B cell (primary cell): ENCODE data around the gene HHIPL1. TPM values are rescaled to one million over a fixed set of nuclear protein-coding genes. Genes with fewer than 3 reads are reported as not detected.
"Not testable (repeated sequence)": the region's sequence is repeated elsewhere in the genome, so short reads cannot be mapped to it uniquely, and the experiment has no call there.

Experiments used
- ATAC-seq: fragments of 200-7000 bp; cut with Tn5 transposase; one replicate; pipeline ENCODE4 v1.10.0; 2021; ENCODE audit warnings: low read depth, mild to moderate bottlenecking, moderate number of reproducible peaks, moderate library complexity
- CTCF ChIA-PET: fragments of 350-600 bp; sonication (Branson Sonifier 250); formaldehyde crosslinking; loops from one replicate; lab custom pipeline; 2021; ENCODE audit warnings: antibody characterized with exemption, inconsistent platforms; lab: Charles Lee
- POLR2A ChIA-PET: fragments of 350-600 bp; sonication (Branson Sonifier 250); formaldehyde crosslinking; loops from one replicate; lab custom pipeline; 2021; ENCODE audit warnings: antibody characterized with exemption; lab: Charles Lee
- DNase-seq: peaks from one replicate; pipeline ENCODE4 v3.0.0; 2013
- H2AFZ ChIP-seq: 2 replicates; pipeline ENCODE4 v1.6.1; 2012; ENCODE audit warnings: mild to moderate bottlenecking, low read depth, low read length; ENCODE audit not compliant: insufficient read depth, poor library complexity, severe bottlenecking
- H3K27ac ChIP-seq, 2 donors: 1 replicate in 1 of 2; 2 replicates in 1 of 2; pipeline ENCODE4 v1.5.1; 2012 to 2013; ENCODE audit warnings: low read length in 2 of 2, mild to moderate bottlenecking in 2 of 2, moderate library complexity in 1 of 2
- H3K27me3 ChIP-seq, 4 experiments: fragments of 200-600 bp in 1 of 4; sonication (generic) in 1 of 4; replicated peaks in 1 of 4; 1 replicate in 2 of 4; 2 replicates in 2 of 4; pipeline versions ENCODE4 v1.6.1 to v1.7.0; 2013 to 2016; ENCODE audit warnings: low read length in 3 of 4, mild to moderate bottlenecking in 2 of 4, mixed read lengths in 1 of 4, moderate library complexity in 1 of 4; ENCODE audit not compliant: insufficient read depth in 4 of 4, control insufficient read depth in 3 of 4; ENCODE audit errors: control extremely low read depth in 1 of 4
- H3K36me3 ChIP-seq, 2 experiments: replicated peaks in 1 of 2; 1 replicate in 1 of 2; 2 replicates in 1 of 2; pipeline versions ENCODE4 v1.6.1 to v1.7.1; 2013; ENCODE audit warnings: low read length in 1 of 2; ENCODE audit not compliant: insufficient read depth in 2 of 2, control insufficient read depth in 1 of 2; ENCODE audit errors: control extremely low read depth in 1 of 2, extremely low read depth in 1 of 2
- H3K4me1 ChIP-seq, 2 donors: fragments of 200-600 bp in 1 of 2; sonication (generic) in 1 of 2; 1 replicate in 1 of 2; 2 replicates in 1 of 2; pipeline versions ENCODE4 v1.5.1 to v1.6.1; 2013 to 2017; ENCODE audit warnings: low read length in 2 of 2; ENCODE audit not compliant: control insufficient read depth in 2 of 2, insufficient read depth in 2 of 2
- H3K4me2 ChIP-seq: replicated peaks from 2 replicates; pipeline ENCODE3; 2012; ENCODE audit warnings: mild to moderate bottlenecking, low read depth, low read length; ENCODE audit not compliant: poor library complexity, severe bottlenecking
- H3K4me3 ChIP-seq, 5 experiments: fragments of 200-600 bp in 1 of 5; sonication (generic) in 1 of 5; 1 replicate in 3 of 5; 2 replicates in 2 of 5; pipeline versions ENCODE4 v1.5.1 to v1.7.0; 2011 to 2016; ENCODE audit warnings: low read length in 4 of 5, mild to moderate bottlenecking in 4 of 5, low read depth in 2 of 5, control low read depth in 1 of 5, moderate library complexity in 1 of 5; ENCODE audit not compliant: insufficient read depth in 1 of 5; ENCODE audit errors: control extremely low read depth in 1 of 5, extremely low read depth in 1 of 5
- H3K79me2 ChIP-seq: fragments of 200-600 bp; sonication (generic); one replicate; pipeline ENCODE4 v1.6.0; 2016; ENCODE audit warnings: low read length; ENCODE audit not compliant: control insufficient read depth, insufficient read depth
- H3K9ac ChIP-seq: fragments of 200-600 bp; sonication (generic); 2 replicates; pipeline ENCODE4 v1.6.1; 2017; ENCODE audit warnings: mild to moderate bottlenecking, low read length, moderate library complexity
- H3K9me3 ChIP-seq, 3 donors: one replicate each; pipeline versions ENCODE4 v1.6.1 to v1.7.1; 2013; ENCODE audit warnings: low read length in 2 of 3; ENCODE audit not compliant: control insufficient read depth in 2 of 3, insufficient read depth in 1 of 3; ENCODE audit errors: control extremely low read depth in 1 of 3
- H4K20me1 ChIP-seq: 2 replicates; pipeline ENCODE4 v1.6.0; 2012; ENCODE audit warnings: mild to moderate bottlenecking, low read length; ENCODE audit not compliant: insufficient read depth, control insufficient read depth, poor library complexity, severe bottlenecking
- H3K27ac Mint-ChIP-seq: one replicate; pipeline ENCODE4 v1.8.0; 2021; ENCODE audit warnings: mixed read lengths
- H3K27me3 Mint-ChIP-seq: one replicate; pipeline ENCODE4 v1.8.0; 2021; ENCODE audit warnings: mixed read lengths
- H3K4me1 Mint-ChIP-seq: one replicate; pipeline ENCODE4 v1.8.0; 2021; ENCODE audit warnings: mixed read lengths
- H3K4me3 Mint-ChIP-seq: one replicate; pipeline ENCODE4 v1.8.0; 2021; ENCODE audit warnings: mixed read lengths
- H3K9me3 Mint-ChIP-seq: one replicate; pipeline ENCODE4 v1.8.0; 2022; ENCODE audit warnings: mixed read lengths; ENCODE audit not compliant: insufficient read depth
- EZH2 ChIP-seq: IDR thresholded peaks from 2 replicates; pipeline ENCODE4 v1.6.1; 2012; ENCODE audit warnings: borderline replicate concordance, low read depth, mild to moderate bottlenecking, moderate library complexity, low read length; ENCODE audit not compliant: insufficient read depth, poor library complexity, severe bottlenecking
- WGBS: methylation state at CpG from one replicate; pipeline ENCODE4 v1.1.5; 2013; ENCODE audit warnings: missing lambda C conversion rate; ENCODE audit not compliant: insufficient coverage; 5-methylcytosine and 5-hydroxymethylcytosine counted together
- intact Hi-C: fragments of 100-400 bp; cut with micrococcal nuclease; formaldehyde crosslinking; loops from one replicate; pipeline ENCODE4 v1.10.0; 2022
- polyA plus RNA-seq: library from polyadenylated mRNA; depleted of rRNA; stranded (reverse); fragments of >200 nt; gene quantifications from 2 replicates; pipeline ENCODE4 v1.2.3, GENCODE V29; 2012
- total RNA-seq, 2 donors: library from RNA; stranded (reverse); fragments of 120-200 nt in 1 of 2; gene quantifications; 1 replicate in 1 of 2; 2 replicates in 1 of 2; pipeline versions ENCODE4 v1.2.3 to v1.2.4, GENCODE V29; 2013 to 2022
- TF ChIP-seq, protein P1 (sequence below): fragments of 200-600 bp; IDR thresholded peaks from one replicate; pipeline ENCODE4 v1.8.0; 2022; ENCODE audit warnings: antibody characterized with exemption, mild to moderate bottlenecking

The HHIPL1 gene
- total and polyA plus RNA-seq, 2 donors (not counting 1 experiment from before 2014, with no cell fraction given): not detected

DNA sequence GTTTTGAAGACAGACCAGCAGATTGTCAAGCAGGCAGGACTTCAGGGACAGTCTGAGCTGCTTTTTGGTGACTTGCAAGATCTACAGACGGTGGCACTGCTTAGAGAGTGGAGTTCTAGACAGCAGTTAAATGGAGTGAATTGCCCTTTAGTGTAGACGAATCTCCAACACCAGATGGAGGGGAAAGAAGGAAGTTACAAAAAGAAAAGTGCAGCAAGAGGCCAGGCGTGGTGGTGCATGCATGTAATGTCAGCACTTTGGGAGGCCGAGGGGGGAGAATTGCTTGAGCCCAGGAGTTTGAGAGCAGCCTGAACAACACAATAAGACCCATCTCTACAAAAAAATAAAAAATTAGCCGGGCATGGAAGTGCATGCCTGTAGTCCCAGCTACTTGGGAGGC, 8.4 kb upstream of the HHIPL1 start:
- peaks cover 9% of the 10 kb centered on the region for H3K4me1 Mint-ChIP-seq
- WGBS: 57% methylated on average over 1 of the region's 5 CpGs

DNA sequence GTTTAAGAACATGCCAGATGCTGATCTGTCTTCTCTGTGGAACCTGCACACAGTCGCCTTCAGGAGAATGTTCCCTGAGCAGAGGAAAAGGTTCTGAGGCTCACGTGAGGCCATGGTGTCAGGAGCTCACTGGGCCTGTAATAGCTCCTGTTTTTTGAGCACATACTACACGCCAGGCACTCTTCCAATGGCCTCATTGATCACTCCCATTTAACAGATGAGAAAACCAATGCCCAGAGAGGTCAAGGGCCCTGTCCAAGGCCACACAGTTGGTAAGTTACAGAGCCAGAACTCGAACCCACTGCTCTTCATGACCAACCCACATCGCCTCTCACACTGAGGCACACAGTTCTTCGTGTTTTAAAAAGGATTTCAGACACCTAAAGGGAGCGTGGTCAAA, 7.3 kb upstream of the HHIPL1 start:
- Histone ChIP-seq H4K20me1 (no peaks in the 10 kb centered on the region), H3K9ac (no peak overlapping the region), H3K4me2 (no peak overlapping the region), H3K27me3 (no peaks in the 10 kb centered on the region), H3K27ac (no peak overlapping the region), H3K4me1 (no peaks in the 10 kb centered on the region), H3K9me3 (no peaks in the 10 kb centered on the region), H3K36me3 (no peaks in the 10 kb centered on the region), H3K79me2 (no peaks in the 10 kb centered on the region), H2AFZ (no peak overlapping the region), H3K4me3 (no peak overlapping the region)
- Mint-ChIP-seq H3K27me3 (peaks cover 14% of the 10 kb centered on the region), H3K4me3 (no peak overlapping the region), H3K4me1 (peaks cover 8% of the 10 kb centered on the region), H3K27ac (no peak overlapping the region), H3K9me3 (no peaks in the 10 kb centered on the region)
- intact Hi-C loops: no loop called here
- no peak for TF ChIP-seq EZH2
- TF ChIP-seq, protein P1, sequence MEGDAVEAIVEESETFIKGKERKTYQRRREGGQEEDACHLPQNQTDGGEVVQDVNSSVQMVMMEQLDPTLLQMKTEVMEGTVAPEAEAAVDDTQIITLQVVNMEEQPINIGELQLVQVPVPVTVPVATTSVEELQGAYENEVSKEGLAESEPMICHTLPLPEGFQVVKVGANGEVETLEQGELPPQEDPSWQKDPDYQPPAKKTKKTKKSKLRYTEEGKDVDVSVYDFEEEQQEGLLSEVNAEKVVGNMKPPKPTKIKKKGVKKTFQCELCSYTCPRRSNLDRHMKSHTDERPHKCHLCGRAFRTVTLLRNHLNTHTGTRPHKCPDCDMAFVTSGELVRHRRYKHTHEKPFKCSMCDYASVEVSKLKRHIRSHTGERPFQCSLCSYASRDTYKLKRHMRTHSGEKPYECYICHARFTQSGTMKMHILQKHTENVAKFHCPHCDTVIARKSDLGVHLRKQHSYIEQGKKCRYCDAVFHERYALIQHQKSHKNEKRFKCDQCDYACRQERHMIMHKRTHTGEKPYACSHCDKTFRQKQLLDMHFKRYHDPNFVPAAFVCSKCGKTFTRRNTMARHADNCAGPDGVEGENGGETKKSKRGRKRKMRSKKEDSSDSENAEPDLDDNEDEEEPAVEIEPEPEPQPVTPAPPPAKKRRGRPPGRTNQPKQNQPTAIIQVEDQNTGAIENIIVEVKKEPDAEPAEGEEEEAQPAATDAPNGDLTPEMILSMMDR: no peak
- no peak for DNase-seq
- 85% methylated on average over 6 of the region's 7 CpGs for WGBS
- CTCF ChIA-PET: no interaction called here
- POLR2A ChIA-PET: no interaction called here
- no peak for ATAC-seq

More for the DNA sequence above, 8.4 kb upstream of the HHIPL1 start:
- Histone ChIP-seq H3K4me2 (no peak overlapping the region), H3K9me3 (no peaks in the 10 kb centered on the region), H3K36me3 (no peaks in the 10 kb centered on the region), H4K20me1 (no peaks in the 10 kb centered on the region), H3K4me1 (no peaks in the 10 kb centered on the region), H3K9ac (no peak overlapping the region), H3K4me3 (no peak overlapping the region), H3K27ac (no peak overlapping the region), H3K79me2 (no peaks in the 10 kb centered on the region), H2AFZ (no peak overlapping the region), H3K27me3 (no peaks in the 10 kb centered on the region)
- H3K27me3 Mint-ChIP-seq: peaks cover 18% of the 10 kb centered on the region
- no peaks in the 10 kb centered on the region for H3K9me3 Mint-ChIP-seq
- H3K27ac Mint-ChIP-seq: no peak overlapping the region
- POLR2A ChIA-PET: no interaction called here
- CTCF ChIA-PET: no interaction called here
- intact Hi-C loops: no loop called here
- no peak overlapping the region for H3K4me3 Mint-ChIP-seq
- ATAC-seq (no peak), DNase-seq (no peak)
- no peak for TF ChIP-seq EZH2
- TF ChIP-seq, protein P1: no peak

DNA sequence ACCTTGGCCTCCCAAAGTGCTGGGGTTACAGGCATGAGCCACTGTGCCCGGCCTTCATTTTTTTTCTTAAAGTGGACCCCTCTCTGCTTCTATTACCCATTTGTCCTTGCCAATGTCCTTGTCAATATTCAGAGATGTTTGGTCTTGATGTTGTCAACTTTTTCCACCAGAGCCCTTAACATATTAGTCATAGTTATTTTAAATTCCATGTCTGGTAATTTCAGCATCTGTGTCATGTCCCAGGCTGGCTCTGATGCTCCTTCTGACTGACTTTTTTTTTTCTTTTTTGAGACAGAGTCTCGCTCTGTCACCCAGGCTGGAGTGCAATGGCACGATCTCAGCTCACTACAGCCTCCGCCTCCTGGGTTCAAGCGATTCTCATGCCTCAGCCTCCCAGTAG, 2.2 kb upstream of the HHIPL1 start:
- H3K27me3 Mint-ChIP-seq, H3K4me2 ChIP-seq, H3K27ac ChIP-seq, ATAC-seq, H3K9me3 ChIP-seq, H3K4me3 Mint-ChIP-seq, H3K27ac Mint-ChIP-seq, H3K4me1 ChIP-seq, CTCF ChIA-PET, H3K79me2 ChIP-seq, DNase-seq, intact Hi-C loops, H4K20me1 ChIP-seq, H3K9me3 Mint-ChIP-seq, H2AFZ ChIP-seq, H3K36me3 ChIP-seq, H3K9ac ChIP-seq, POLR2A ChIA-PET, H3K4me3 ChIP-seq, H3K4me1 Mint-ChIP-seq: not testable (repeated sequence)
- H3K27me3 ChIP-seq: peaks cover 0 to 27% (median 8%) of the 10 kb centered on the region in 4 experiments
- WGBS: 100% methylated on average over 1 of the region's 5 CpGs
